H9 (cell line): ENCODE results near the gene ZP1. TPM values are rescaled to one million over a fixed set of nuclear protein-coding genes. Genes with fewer than 3 reads are reported as not detected.

Experiments used
- DNase-seq: peaks from one replicate; pipeline ENCODE4 v3.0.0-alpha.2; 2017
- H2AFZ ChIP-seq: one replicate; pipeline ENCODE4 v1.6.1; 2013; ENCODE audit warnings: mild to moderate bottlenecking, low read length, control low read depth, moderate library complexity
- H2AK5ac ChIP-seq: 2 replicates; pipeline ENCODE4 v1.6.1; 2013; ENCODE audit warnings: low read length, control low read depth, mixed read lengths; ENCODE audit not compliant: insufficient read length
- H2BK120ac ChIP-seq: one replicate; pipeline ENCODE4 v1.6.1; 2013; ENCODE audit warnings: low read depth, mild to moderate bottlenecking, low read length, control low read depth, inconsistent platforms; ENCODE audit not compliant: poor library complexity, severe bottlenecking
- H2BK12ac ChIP-seq: 2 replicates; pipeline ENCODE4 v1.6.1; 2013; ENCODE audit warnings: low read length, control low read depth, mixed read lengths, low read depth; ENCODE audit not compliant: insufficient read length
- H2BK15ac ChIP-seq: 2 replicates; pipeline ENCODE4 v1.6.1; 2013; ENCODE audit warnings: low read depth, low read length, control low read depth
- H2BK20ac ChIP-seq: one replicate; pipeline ENCODE4 v1.6.1; 2013; ENCODE audit warnings: low read depth, mild to moderate bottlenecking, low read length, control low read depth, inconsistent platforms; ENCODE audit not compliant: poor library complexity, severe bottlenecking
- H2BK5ac ChIP-seq: 2 replicates; pipeline ENCODE4 v1.6.1; 2013; ENCODE audit warnings: low read length, control low read depth, mixed read lengths; ENCODE audit not compliant: insufficient read length
- H3K14ac ChIP-seq: 2 replicates; pipeline ENCODE4 v1.6.1; 2013; ENCODE audit warnings: low read length, control low read depth; ENCODE audit not compliant: insufficient read depth
- H3K18ac ChIP-seq: 2 replicates; pipeline ENCODE4 v1.6.1; 2013; ENCODE audit warnings: low read depth, mild to moderate bottlenecking, mixed read lengths, low read length, control low read depth; ENCODE audit not compliant: insufficient read length
- H3K23ac ChIP-seq: 2 replicates; pipeline ENCODE4 v1.6.1; 2013; ENCODE audit warnings: low read length, control low read depth, mixed read lengths, low read depth; ENCODE audit not compliant: insufficient read length
- H3K23me2 ChIP-seq: 2 replicates; pipeline ENCODE4 v1.6.1; 2013; ENCODE audit warnings: low read depth, mild to moderate bottlenecking, mixed read lengths, low read length, control low read depth; ENCODE audit not compliant: insufficient read length, poor library complexity, severe bottlenecking
- H3K27ac ChIP-seq: 2 replicates; pipeline ENCODE4 v1.5.1; 2013; ENCODE audit warnings: low read length, control low read depth, mixed read lengths, low read depth; ENCODE audit not compliant: insufficient read length
- H3K27me3 ChIP-seq: 2 replicates; pipeline ENCODE4 v1.6.1; 2013; ENCODE audit warnings: low read length, control low read depth, inconsistent platforms; ENCODE audit not compliant: insufficient read depth
- H3K4ac ChIP-seq: 2 replicates; pipeline ENCODE4 v1.6.1; 2013; ENCODE audit warnings: low read depth, mild to moderate bottlenecking, control low read depth, inconsistent platforms, low read length, moderate library complexity
- H3K4me1 ChIP-seq: 2 replicates; pipeline ENCODE4 v1.6.1; 2013; ENCODE audit warnings: low read length, control low read depth, inconsistent platforms; ENCODE audit not compliant: insufficient read depth
- H3K4me2 ChIP-seq: 2 replicates; pipeline ENCODE4 v1.6.1; 2013; ENCODE audit warnings: low read length, control low read depth, mixed read lengths; ENCODE audit not compliant: insufficient read length, insufficient read depth
- H3K56ac ChIP-seq: 2 replicates; pipeline ENCODE4 v1.6.1; 2013; ENCODE audit warnings: low read depth, mild to moderate bottlenecking, mixed read lengths, low read length, control low read depth; ENCODE audit not compliant: insufficient read length
- H3K79me1 ChIP-seq: 2 replicates; pipeline ENCODE4 v1.6.1; 2013; ENCODE audit warnings: low read depth, mild to moderate bottlenecking, moderate library complexity, low read length, control low read depth, inconsistent platforms; ENCODE audit not compliant: insufficient read depth, poor library complexity, severe bottlenecking
- H3K79me2 ChIP-seq: 2 replicates; pipeline ENCODE4 v1.6.1; 2013; ENCODE audit warnings: low read length, control low read depth, inconsistent platforms; ENCODE audit not compliant: insufficient read depth
- H3K9ac ChIP-seq: 2 replicates; pipeline ENCODE4 v1.6.1; 2013; ENCODE audit warnings: low read length, control low read depth, mixed read lengths; ENCODE audit not compliant: insufficient read length; ENCODE audit errors: extremely low read depth
- H3K9me3 ChIP-seq: one replicate; pipeline ENCODE4 v1.6.1; 2013; ENCODE audit warnings: low read depth, low read length, inconsistent platforms; ENCODE audit not compliant: control insufficient read depth
- H3T11ph ChIP-seq: one replicate; pipeline ENCODE4 v1.6.1; 2013; ENCODE audit warnings: mild to moderate bottlenecking, low read length, control low read depth, inconsistent platforms
- H4K20me1 ChIP-seq: one replicate; pipeline ENCODE4 v1.6.1; 2013; ENCODE audit not compliant: control insufficient read depth, insufficient read length, insufficient read depth
- H4K5ac ChIP-seq: 2 replicates; pipeline ENCODE4 v1.6.1; 2013; ENCODE audit warnings: low read depth, mild to moderate bottlenecking, mixed read lengths, low read length, control low read depth; ENCODE audit not compliant: insufficient read length
- H4K8ac ChIP-seq: replicated peaks from 2 replicates; pipeline ENCODE4 v1.6.1; 2013; ENCODE audit warnings: low read length, control low read depth, mixed read lengths, low read depth; ENCODE audit not compliant: insufficient read length
- H4K91ac ChIP-seq: 2 replicates; pipeline ENCODE4 v1.6.1; 2013; ENCODE audit warnings: low read depth, mild to moderate bottlenecking, moderate library complexity, mixed read lengths, low read length, control low read depth; ENCODE audit not compliant: insufficient read length
- H3K27ac Mint-ChIP-seq, 3 experiments: 2 replicates in 2 of 3; 3 replicates in 1 of 3; pipeline ENCODE4 v1.8.0; 2020 to 2021; ENCODE audit warnings: mixed read lengths in 3 of 3, mild to moderate bottlenecking in 1 of 3, moderate library complexity in 1 of 3
- H3K27me3 Mint-ChIP-seq: 2 replicates; pipeline ENCODE4 v1.8.0; 2021; ENCODE audit warnings: low read depth, mild to moderate bottlenecking, moderate library complexity, mixed read lengths
- H3K36me3 Mint-ChIP-seq, 3 experiments: 2 replicates in 2 of 3; 3 replicates in 1 of 3; pipeline ENCODE4 v1.8.0; 2020 to 2021; ENCODE audit warnings: low read depth in 3 of 3, mixed read lengths in 3 of 3; ENCODE audit not compliant: insufficient read depth in 1 of 3
- H3K4me1 Mint-ChIP-seq, 2 experiments: 2 replicates each; pipeline ENCODE4 v1.8.0; 2020; ENCODE audit warnings: mixed read lengths in 2 of 2
- H3K4me3 Mint-ChIP-seq, 2 experiments: 2 replicates in 1 of 2; 3 replicates in 1 of 2; pipeline ENCODE4 v1.8.0; 2020 to 2021; ENCODE audit warnings: mild to moderate bottlenecking in 2 of 2, mixed read lengths in 2 of 2, moderate library complexity in 1 of 2
- H3K9me3 Mint-ChIP-seq, 2 experiments: 2 replicates in 1 of 2; 3 replicates in 1 of 2; pipeline ENCODE4 v1.8.0; 2020; ENCODE audit warnings: mild to moderate bottlenecking in 2 of 2, mixed read lengths in 2 of 2, moderate library complexity in 1 of 2
- WGBS: extraction: QIAGEN DNeasy Blood & Tissue Kit; methylation state at CpG from one replicate; pipeline ENCODE4 v1.1.7; 2013; ENCODE audit warnings: missing lambda C conversion rate, low lambda C conversion rate, mixed read lengths; ENCODE audit not compliant: insufficient read length; ENCODE audit errors: extremely low coverage; 5-methylcytosine and 5-hydroxymethylcytosine counted together
- total RNA-seq: library from RNA; stranded (reverse); gene quantifications from 2 replicates; pipeline ENCODE4 v1.2.1, GENCODE V29; 2021
- TF ChIP-seq, protein P1 (sequence below): fragments of 200-600 bp; sonication (generic); conservative IDR thresholded peaks from 3 replicates; pipeline ENCODE4 v1.8.0; 2021; ENCODE audit warnings: antibody characterized with exemption, mild to moderate bottlenecking

Gene ZP1
- total RNA-seq, 1 experiment from 2014 or later: not detected

DNA sequence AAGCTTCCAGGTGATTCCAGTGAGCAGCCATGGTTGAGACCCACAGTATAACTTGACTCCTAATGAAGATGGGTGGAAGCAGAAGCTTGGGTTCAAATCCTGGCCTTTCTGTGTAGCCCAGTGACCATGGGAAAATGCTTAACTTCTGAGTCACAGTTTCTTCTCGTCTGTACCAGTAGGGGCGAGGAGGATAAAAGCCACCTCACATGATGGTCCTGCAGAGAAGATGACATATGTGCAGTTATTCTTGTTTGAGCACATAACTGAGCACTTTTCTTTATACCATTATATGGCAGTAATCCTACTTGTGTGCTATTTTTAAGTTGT, 51.6 kb downstream of the ZP1 start:
- no peak overlapping the region for H3K4me2 ChIP-seq
- Mint-ChIP-seq H3K27ac (no peak overlapping the region), H3K4me1 (peaks cover 31% of the 10 kb centered on the region in 2 experiments), H3K27me3 (peaks cover 1% of the 10 kb centered on the region; the same call in 1 of the 2 replicates), H3K9me3 (no peaks in the 10 kb centered on the region; a peak in 1 of 5 replicates), H3K36me3 (peaks cover 15 to 44% (median 23%) of the 10 kb centered on the region in 3 experiments), H3K4me3 (no peak overlapping the region)
- no peak overlapping the region for H2BK12ac ChIP-seq
- H3K18ac ChIP-seq: no peak overlapping the region
- H3K27ac ChIP-seq: no peak overlapping the region
- WGBS: no CpG with 5 or more reads among the region's 2 CpGs
- no peaks in the 10 kb centered on the region for H4K20me1 ChIP-seq
- peaks cover 2% of the 10 kb centered on the region for H3K4me1 ChIP-seq
- H4K5ac ChIP-seq: no peak overlapping the region
- H3K27me3 ChIP-seq: no peaks in the 10 kb centered on the region
- H3K9me3 ChIP-seq: no peaks in the 10 kb centered on the region
- no peak overlapping the region for H2AFZ ChIP-seq
- H3K23me2 ChIP-seq: peaks cover 17% of the 10 kb centered on the region
- H3K14ac ChIP-seq: no peak overlapping the region
- H2BK20ac ChIP-seq: no peak overlapping the region
- H3K79me2 ChIP-seq: no peaks in the 10 kb centered on the region; the same call in 1 of the 2 replicates
- H2BK120ac ChIP-seq: no peak overlapping the region
- H2BK5ac ChIP-seq: no peak overlapping the region
- DNase-seq: no peak
- H4K8ac ChIP-seq: no peak overlapping the region
- H4K91ac ChIP-seq: no peak overlapping the region
- no peak overlapping the region for H3K23ac ChIP-seq
- H3T11ph ChIP-seq: no peak overlapping the region
- no peak overlapping the region for H3K4ac ChIP-seq
- H3K9ac ChIP-seq: no peak overlapping the region
- no peak overlapping the region for H2AK5ac ChIP-seq
- H3K56ac ChIP-seq: no peak overlapping the region
- no peaks in the 10 kb centered on the region for H3K79me1 ChIP-seq
- TF ChIP-seq, protein P1, sequence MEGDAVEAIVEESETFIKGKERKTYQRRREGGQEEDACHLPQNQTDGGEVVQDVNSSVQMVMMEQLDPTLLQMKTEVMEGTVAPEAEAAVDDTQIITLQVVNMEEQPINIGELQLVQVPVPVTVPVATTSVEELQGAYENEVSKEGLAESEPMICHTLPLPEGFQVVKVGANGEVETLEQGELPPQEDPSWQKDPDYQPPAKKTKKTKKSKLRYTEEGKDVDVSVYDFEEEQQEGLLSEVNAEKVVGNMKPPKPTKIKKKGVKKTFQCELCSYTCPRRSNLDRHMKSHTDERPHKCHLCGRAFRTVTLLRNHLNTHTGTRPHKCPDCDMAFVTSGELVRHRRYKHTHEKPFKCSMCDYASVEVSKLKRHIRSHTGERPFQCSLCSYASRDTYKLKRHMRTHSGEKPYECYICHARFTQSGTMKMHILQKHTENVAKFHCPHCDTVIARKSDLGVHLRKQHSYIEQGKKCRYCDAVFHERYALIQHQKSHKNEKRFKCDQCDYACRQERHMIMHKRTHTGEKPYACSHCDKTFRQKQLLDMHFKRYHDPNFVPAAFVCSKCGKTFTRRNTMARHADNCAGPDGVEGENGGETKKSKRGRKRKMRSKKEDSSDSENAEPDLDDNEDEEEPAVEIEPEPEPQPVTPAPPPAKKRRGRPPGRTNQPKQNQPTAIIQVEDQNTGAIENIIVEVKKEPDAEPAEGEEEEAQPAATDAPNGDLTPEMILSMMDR: no peak
- no peak overlapping the region for H2BK15ac ChIP-seq
